Globus pallidus (tissue), 1 donor: Measurements from ENCODE around the gene FOXRED2.

Experiments
- DNase-seq: peaks from one replicate; pipeline ENCODE4 v3.0.0-alpha.2; 2015; ENCODE audit warnings: low spot score

The FOXRED2 gene

DNA sequence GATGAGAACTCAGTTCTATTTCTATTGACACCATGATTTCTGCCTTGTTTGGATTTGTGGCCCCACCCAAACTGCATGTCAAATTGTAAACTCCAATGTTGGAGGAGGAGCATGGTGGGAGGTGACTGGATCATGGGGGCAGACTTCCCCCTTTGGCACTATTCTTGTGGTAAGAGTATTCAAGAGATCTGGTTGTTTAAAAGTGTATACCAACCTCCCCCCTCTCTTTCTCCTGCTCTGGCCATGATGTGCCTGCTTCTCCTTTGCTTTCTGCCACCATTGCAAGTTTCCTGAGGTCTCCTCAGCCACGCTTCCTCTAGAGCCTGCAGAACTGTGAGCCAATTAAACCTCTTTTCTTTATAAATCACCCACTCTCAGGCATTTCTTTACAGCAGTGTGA, 7.9 kb upstream of the FOXRED2 start:
- DNase-seq: no peak

DNA sequence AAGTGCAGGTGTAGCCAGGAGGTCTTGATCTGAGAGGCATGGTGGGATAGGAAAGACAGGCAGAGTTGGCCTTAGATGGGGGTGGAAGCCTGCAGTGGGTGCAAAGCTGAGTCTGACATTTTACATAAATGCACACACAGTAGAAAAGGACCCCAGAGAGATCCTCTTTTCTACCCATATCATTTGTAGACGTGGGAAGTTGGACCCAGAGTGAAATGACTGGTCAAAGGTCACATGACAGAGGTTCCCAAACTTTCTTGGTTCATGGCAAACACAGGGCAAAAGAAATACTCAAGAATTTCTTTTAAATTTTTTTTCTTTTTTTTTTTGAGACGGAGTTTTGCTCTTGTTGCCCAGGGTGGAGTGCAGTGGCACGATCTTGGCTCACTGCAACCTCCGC, 6.2 kb upstream of the FOXRED2 start:
- no peak for DNase-seq

DNA sequence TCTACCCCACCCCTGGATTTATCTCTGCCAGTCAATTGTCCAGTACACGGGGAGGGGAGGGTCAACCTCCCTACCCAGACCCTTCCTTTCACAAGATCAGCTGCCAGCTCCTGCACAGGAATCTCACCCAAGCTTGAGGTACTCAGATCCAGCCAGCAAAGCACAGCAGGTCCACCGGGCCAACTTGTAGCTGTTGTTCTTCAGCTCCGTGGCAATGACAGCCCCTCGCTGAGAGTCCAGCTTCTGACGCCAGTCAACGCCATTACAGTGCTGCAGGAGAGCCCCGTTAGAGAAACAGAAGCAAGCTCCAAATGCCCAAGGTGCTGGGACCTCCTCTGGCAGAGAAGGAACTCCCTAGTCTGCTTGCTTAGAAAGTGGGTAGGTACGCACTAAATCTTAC, 5.5 kb upstream of the FOXRED2 start:
- no peak for DNase-seq

DNA sequence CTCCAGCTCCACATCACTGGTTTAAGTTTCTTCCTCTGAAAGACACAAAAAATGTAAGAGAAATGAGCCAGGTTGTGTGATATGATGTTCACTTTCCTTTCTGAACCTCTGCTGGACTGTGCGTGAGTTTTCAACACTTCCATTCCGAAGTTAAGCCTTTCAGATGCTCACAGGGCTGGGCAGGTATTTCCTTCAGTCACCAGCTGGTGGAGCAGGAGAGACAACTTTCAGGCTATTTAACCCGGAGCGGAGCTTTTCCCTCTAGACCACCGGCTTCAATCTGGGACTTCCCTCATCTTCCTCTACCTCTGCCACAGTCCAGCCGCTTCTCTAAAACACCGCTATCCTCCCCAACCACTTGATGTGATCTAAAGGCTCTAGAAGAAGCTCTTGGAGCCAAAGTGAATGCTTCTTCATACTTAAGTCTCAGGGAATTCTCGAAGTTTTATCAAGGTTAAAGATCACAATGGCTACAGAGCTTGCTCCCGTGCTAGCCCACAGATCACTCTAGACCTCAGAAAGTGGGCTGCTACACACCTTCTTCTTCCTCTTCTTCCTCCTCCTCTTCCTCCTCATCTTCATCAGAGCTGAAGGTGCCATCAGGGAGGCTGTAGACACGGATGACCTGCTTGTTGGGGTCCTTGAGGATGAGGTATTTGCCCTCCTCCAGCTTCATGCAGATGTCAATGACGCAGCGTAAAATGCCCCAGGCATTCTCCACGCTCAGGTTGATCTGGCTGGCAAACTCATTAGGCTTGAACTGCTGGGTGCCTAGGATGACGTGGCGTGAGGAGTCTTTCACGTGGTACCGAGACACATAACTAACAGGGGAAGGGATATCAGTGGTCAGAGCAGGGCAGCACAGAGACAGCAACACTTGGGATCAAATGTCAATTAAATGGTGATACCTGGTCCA, 4.4 kb upstream of the FOXRED2 start:
- DNase-seq: no peak

DNA sequence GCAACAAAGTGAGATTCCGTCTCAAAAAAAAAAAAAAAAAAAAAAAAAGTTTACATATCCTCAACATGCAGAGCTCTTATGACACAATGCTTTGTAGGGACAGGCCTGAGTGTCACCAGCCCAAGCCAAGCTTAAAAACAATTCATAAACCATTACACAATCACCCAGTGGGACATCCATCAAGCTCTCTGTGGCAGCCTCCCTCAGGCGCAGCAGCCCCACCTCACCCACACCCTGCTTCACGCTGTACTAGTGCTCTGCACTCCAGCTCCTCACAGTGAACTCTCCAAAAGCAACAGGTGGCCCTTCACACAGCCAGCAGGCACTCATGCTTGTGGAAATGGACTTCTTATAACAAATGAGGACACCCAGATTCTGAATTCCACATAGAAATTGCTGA, 3.5 kb upstream of the FOXRED2 start:
- DNase-seq: no peak

DNA sequence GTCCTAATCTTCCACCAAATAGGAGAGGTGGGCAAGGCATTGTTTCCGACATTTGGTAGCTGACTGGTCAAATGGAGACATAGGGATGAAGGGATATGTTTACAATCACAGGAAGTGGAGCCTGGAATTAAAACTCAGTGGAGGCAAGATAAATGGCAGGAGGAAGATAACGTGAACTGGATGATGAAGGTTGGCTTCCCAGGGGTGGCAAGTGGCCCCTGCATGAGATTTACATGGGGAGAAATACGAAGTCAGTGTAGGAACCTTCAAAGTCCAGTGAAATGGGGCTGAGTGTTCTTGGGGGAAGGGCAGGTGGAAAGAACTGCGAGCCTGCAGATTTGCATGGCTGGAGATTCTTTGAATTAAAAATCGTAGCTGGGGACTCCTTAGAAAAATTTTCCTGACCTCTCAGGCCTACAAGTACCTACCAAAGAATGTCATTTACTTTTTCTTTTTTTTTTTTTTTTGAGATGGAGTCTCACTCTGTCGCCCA, 724 bp upstream of the FOXRED2 start:
- no peak for DNase-seq

DNA sequence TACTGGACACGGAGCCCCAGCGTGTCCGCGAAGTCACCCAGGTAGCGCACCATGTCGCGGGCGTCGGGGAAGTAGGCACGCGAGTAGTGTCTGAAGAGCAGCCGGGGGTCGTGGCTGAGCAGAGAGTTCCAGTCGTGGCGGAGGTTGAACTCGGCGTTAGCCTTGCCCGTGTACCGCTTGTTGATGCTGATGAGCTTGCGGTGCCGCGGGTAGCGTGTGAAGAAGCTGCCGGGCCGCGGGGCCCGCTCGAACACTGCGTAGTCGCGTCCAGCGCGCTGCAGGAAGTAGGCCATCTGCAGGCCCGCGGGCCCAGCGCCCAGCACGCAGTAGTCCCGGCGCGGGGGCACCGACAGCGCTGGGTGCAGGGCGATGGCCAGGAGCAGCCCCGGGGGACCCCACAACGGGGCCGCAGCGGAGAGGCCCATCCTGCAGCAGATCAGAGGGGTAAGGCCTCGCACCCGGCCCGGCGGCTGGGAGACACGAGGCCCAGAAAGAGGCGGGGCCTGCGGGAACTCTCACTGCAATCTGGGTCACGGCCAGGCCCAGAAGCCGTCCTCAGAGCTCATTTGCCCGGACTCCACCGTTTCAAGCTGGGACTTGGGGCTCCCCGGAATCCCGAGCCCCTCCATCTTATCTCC, 723 bp downstream of the FOXRED2 start:
- no peak for DNase-seq

DNA sequence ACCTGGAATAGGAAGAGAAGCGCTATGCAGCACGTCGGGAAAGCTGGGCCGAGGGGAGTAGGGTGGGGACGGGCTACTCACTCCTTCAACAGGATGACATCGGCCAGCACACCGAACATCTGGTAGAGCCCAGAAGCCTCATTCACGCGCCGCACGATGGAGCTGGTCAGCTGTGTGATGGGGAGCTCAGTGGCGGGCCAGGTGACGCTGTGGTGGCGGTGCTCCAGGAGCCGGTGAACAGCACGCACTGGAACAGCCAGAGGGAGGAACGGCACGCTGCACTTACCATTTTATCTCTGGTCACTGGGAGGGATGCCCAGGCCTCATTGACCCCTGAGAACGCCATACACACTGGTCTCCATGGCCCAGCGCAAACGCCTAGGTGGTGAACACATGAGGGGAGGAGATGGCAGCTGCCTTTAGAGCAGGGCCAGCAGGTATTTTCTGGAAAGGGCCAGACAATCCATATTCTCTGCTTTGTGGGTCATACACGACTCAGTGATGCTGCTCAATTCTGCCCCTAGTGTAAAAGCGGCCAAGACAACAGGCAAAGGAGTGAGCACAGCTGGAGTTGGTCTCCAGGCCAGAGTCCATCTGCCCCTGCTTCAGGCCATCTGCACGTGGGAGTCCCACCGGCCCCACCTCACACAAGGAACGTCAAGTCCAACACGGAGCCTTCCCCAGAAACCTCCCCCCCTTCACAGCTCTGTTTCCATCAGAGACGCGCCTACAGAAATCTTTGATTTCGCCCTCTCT, 8.8 kb downstream of the FOXRED2 start:
- DNase-seq: no peak

DNA sequence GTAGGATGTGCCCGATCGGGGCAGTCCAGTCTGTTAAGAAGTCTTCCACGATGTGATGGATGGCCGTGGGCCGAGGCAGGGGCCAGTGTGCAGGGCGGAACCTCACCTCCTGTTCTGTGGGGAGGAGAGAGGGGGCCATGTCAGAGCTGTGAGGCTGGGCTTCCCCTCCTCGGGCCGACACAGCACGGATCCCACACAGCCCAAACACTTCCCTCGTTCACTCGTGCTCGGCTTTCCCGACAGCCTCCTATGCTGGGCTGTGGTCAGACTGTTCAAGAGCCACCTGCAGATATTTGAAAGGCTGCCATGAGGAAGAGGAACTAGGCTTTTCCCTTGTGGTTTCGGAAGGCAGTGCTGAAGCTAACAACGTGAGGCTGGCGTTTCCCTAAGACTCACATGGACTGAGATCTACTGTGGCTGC, 13.1 kb downstream of the FOXRED2 start:
- peak; percentile 59 for DNase-seq

DNA sequence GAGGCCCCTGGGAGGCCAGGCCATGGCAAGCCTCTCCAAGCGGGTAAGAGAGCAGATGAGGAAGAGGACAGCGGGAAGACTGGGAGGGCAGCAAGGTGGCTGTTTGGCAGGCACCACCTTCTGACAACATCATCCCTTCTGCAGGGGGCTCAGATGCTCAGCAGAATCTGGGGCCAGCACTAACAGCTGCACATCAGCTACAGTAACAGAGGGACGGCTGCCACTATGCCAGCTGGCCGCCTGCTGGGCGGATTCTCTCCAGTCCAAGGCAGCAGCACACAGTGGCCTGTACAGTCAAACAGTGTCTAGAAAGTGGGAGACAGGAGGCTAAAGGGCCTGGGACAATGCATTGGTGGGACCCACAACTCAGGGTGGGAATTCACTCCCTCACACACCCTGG, 14.7 kb downstream of the FOXRED2 start:
- no peak for DNase-seq

DNA sequence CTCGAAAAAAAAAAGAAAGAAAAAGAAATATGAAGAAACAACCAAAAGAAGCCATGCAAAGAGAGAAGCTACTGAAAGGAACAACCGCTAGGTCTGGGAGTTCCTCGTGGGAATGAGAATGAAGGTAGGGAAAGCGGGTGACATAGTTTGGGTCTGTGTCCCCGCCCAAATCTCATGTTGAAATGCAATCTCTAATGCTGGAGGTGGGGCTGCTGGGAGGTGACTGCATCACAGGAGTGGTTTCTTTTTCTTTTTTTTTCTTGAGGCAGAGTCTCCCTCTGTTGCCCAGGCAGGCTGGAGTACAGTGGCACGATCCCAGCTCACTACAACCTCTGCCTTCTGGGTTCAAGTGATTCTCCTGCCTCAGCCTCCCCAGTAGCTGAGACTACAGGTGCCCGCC, 15.7 kb downstream of the FOXRED2 start:
- DNase-seq: no peak

DNA sequence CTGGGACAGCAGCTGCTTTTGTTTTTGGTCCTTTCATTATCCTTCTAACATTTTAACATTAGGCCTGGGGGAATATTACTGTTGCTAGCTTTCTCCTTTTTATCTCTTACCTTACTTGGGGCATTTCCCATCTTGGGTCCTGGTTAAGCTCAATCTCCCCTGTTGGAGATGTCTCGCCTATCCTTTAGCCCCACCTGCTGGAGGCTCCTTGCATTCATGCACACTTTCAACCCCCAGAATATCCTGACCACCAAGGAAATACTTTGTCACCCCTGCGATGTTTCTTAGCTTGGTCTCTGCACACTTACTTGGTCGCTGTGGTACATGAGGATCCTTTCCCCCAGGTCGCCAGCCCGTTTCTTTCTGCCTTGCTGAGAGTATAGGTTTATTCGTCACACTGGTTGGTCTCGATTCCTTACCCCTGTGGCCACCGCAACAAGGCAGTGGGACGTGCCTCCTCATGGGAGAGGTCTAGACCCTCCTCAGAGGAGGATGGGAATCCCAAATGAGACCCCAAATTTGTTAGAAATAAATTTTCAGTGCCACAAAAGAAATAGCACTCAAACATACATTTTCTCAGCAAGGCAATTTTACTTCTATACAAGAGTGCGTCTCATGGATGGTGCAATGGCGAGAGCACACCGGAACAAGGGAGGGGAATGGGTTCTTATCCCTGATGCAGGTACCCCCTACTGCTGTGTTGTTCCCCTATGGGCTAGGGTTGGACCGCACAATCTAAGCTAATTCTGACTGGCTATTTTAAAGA, 20.0 kb downstream of the FOXRED2 start:
- DNase-seq: no peak

DNA sequence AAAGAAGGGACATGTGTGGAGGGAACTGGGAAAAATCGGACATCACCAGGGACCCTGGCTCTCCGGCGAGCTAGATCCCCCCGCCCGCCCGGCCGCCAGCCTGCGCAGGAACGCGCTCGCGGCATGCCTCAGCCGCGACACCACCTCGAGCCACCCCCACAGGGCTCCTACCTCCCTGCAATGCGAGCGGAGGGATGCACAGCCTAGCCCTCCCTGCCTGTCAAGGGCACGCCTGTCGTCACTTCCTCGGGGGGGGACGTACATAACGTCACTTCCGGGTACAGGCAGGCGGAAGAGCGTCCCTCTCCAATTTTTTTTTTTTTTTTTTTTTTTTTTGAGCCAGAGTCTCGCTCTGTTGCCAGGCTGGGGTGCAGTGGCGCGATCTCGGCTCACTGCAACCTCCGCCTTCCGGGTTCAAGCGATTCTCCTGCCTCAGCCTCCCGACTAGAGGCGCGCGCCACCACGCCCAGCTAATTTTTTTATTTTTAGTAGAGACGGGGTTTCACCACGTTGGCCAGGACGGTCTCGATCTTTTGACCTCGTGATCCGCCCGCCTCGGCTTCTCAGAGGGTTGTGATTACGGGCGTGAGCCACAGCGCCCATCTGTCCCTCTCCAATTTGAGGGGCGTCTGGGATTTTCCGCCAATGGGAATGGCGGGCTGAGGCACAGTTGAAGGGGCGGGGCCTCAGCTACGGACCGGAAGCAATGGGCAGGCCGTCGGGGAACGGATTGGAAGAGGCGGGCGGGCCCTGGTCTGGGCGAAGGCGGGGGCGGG, 25.3 kb downstream of the FOXRED2 start, which contains the start of gene TXN2:
TXN2 (minus strand) TSS at position 248 of the 776 bp plus-strand sequence. CDS start 803 bp downstream, outside the sequence.
- DNase-seq: peak; percentile 95

DNA sequence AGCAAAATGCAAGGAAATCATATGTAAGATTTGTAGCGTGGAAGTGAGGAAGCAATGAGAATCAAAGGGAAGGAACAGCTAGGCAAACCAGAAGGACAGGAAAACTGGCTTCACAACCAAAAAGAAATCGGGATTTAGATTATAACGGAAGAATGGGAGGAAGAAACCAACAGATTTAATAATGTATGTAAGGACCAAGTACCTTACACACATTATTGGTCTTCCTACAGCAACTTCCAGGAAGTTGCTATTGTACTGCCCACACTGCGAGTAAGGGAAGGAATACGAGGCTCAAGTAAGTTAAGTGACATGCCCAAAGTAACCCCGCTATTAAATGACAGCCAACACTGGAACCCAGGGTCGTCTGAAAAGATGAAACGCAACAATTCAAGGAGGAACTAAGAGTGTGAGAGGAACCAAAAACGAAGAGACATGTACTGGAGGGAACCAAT, 25.9 kb downstream of the FOXRED2 start:
- no peak for DNase-seq

DNA sequence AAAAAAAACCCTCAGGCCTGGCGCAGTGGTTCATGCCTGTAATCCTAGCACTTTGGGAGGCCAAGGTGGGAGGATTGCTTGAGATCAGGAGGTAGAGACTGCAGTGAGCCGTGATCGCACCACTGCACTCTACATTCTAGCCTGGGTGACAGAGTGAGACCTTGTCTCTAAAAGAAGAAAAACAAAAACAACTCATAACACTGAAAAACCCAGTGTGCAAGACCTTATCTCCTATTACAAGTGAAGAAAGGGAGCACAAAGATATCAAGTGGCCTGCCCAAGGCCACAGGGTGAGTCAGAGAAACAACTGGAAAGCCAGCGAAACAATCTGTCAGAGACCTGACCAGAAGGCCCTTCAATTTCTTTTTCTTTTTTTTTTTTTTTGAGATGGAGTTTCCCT, 27.9 kb downstream of the FOXRED2 start:
- DNase-seq: no peak

DNA sequence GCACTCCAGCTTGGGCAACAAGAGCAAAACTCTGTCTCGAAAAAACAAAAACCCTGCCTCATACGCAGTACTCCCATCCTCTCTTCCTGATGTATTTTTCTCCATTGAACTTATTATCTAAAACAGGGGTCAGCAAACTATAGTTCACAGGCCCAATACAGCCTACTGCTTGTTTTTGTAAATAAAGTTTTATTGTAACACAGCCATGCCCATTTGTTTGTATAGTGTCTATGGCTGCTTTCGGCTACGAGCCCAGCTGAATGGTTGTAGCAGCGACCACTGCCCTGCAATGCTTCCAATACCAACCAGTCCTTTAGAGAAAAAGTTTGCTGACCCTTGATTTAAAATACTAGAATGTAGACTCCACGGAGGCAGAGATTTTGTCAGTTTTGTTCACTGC, 31.5 kb downstream of the FOXRED2 start:
- DNase-seq: no peak

DNA sequence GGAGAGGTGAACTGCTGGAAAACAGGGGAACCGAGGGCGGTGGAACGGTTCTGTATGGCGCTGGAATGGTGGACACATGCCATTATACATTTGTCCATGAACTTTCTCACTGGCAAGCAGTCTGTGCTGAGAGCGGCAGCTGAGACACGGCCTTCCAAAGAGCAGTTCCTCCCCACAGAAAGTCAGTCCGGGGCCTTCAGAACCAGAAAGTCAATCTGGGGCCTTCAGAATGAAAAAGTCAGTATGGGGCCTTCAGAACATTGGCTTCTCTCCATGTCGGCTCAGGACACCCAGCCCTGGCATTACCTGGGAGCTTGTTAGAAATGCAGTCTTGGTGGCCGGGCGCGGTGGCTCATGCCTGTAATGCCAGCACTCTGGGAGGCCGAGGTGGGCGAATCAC, 34.2 kb downstream of the FOXRED2 start:
- DNase-seq: no peak

DNA sequence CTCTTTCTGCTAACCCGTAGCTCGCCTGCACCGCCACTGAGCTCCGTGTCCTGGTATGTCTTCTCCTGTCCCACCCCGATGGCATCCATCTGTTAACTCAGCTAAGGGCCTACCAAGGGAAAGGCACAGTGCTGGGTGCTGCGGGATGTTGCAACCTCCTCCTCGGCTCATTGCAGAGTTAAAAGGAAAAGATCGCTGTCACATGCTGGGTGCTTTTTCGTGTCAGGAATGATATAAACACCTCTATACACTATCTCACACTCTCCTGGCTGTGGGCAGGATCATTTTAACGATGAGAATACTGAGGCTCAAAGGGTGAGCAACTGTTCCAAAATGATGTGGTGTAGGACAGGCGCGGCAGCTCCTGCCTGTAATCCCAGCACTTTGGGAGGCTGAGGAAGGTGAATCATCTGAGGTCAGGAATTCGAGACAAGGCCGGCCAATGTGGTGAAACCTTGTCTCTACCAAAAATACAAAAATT, 35.5 kb downstream of the FOXRED2 start:
- no peak for DNase-seq

DNA sequence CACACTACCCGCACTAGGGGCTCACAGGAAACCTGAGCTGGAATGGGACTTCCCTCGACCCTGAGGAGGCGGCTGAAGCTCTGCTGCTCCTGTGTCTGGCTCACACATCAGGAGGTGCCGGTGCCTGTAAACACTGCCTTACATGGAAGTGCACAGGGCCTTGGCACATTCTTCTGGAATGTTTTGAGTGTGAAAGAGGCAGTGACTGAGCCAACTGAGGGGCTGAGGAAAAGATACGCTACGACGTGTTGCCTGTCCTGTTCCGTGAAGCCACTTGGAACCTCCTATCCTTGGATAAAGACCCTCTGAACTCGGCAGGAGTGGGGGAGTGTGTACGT, 35.9 kb downstream of the FOXRED2 start:
- no peak for DNase-seq

DNA sequence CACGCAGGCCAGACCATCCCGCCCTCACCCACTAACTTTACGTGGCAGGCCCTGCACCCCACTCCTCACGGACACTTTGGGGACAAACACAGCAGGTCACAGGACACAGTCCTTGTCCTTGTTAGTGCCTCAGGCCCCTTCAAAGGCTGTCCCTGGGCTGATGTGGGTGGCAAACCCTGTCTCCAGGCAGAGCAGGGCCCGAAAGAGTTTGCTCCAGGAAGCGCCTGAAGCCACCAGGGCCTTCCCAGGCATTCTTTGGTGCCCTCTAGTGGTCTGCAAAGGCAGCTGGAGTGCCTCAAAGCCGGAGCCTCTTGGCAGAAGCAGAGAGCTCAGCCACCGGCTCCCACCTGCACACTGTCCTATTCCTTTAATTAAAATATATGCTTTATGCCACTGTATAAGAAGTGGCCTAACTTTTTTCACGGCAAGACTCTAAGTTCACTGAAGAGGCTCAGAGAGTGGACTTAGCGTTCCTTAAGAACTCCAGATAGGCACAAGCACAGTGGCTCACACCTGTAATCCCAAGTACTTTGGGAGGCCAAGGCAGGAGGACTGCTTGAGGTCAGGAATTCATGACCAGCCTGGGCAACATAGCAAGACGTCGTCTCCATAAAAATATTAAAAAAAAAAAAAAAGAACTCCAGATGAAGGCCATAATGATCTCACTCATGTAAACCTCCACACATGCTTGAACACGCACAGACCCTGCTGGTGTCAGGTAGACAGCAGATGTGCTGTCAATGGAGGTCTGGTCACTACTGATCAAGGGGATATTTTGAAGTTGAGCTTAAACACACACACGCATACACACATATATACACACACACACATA, 36.5 kb downstream of the FOXRED2 start:
- DNase-seq: peak; percentile 80
